IMR-90 (cell line): ENCODE data around the gene CALHM3. TPM values are rescaled to one million over a fixed set of nuclear protein-coding genes. Genes with fewer than 3 reads are reported as not detected.

Experiments used
- ATAC-seq: fragments of 200-7000 bp; cut with Tn5 transposase; 2 replicates; pipeline ENCODE4 v1.9.1; 2020; ENCODE audit warnings: low read depth, mild to moderate bottlenecking, moderate library complexity
- BruUV-seq: library from RNA; stranded (reverse); fragments of 400-500 nt; replicated peaks from 2 replicates; lab custom pipeline; 2021; lab: Mats Ljungman, UMichigan
- CTCF ChIA-PET: fragments of 300-600 bp; formaldehyde crosslinking; extraction: SDS; loops from one replicate; lab custom pipeline; 2021; ENCODE audit warnings: antibody characterized with exemption; lab: Yijun Ruan, JAX
- POLR2A ChIA-PET: fragments of 300-600 bp; sonication (Branson Sonifier 250); formaldehyde crosslinking; loops from one replicate; lab custom pipeline; 2022; ENCODE audit warnings: antibody characterized with exemption; ENCODE audit not compliant: unreplicated experiment; lab: Charles Lee
- DNase-seq: peaks from one replicate; pipeline ENCODE4 v3.0.0; 2013
- H2AFZ ChIP-seq: replicated peaks from 2 replicates; pipeline ENCODE3; 2013; ENCODE audit warnings: low read length, mild to moderate bottlenecking; ENCODE audit not compliant: poor library complexity
- H2AK5ac ChIP-seq: 2 replicates; pipeline ENCODE4 v1.6.1; 2013; ENCODE audit warnings: low read depth, low read length, inconsistent platforms
- H2AK9ac ChIP-seq: replicated peaks from 2 replicates; pipeline ENCODE3; 2013; ENCODE audit warnings: mild to moderate bottlenecking, low read depth, low read length, moderate library complexity; ENCODE audit not compliant: poor library complexity
- H2BK120ac ChIP-seq: 2 replicates; pipeline ENCODE4 v1.6.1; 2013; ENCODE audit warnings: low read depth, low read length, inconsistent platforms
- H2BK15ac ChIP-seq: 3 replicates; pipeline ENCODE4 v1.6.1; 2013; ENCODE audit warnings: low read depth, low read length, inconsistent platforms
- H2BK20ac ChIP-seq: 2 replicates; pipeline ENCODE4 v1.6.1; 2013; ENCODE audit warnings: low read depth, mild to moderate bottlenecking, inconsistent platforms, low read length, moderate library complexity
- H2BK5ac ChIP-seq: 2 replicates; pipeline ENCODE4 v1.6.1; 2013; ENCODE audit warnings: mild to moderate bottlenecking, low read depth, low read length, inconsistent platforms; ENCODE audit not compliant: poor library complexity, severe bottlenecking
- H3K14ac ChIP-seq: replicated peaks from 2 replicates; pipeline ENCODE4 v1.6.1; 2013; ENCODE audit warnings: low read depth, low read length, inconsistent platforms
- H3K18ac ChIP-seq: 2 replicates; pipeline ENCODE4 v1.6.1; 2013; ENCODE audit warnings: low read depth, low read length, control low read depth
- H3K23ac ChIP-seq: 2 replicates; pipeline ENCODE4 v1.6.1; 2013; ENCODE audit warnings: low read depth, low read length, inconsistent platforms
- H3K27ac ChIP-seq: 2 replicates; pipeline ENCODE4 v1.5.1; 2013; ENCODE audit warnings: mild to moderate bottlenecking, control low read depth, low read length; ENCODE audit not compliant: insufficient read depth
- H3K27me3 ChIP-seq: 2 replicates; pipeline ENCODE4 v1.6.1; 2013; ENCODE audit warnings: low read length; ENCODE audit not compliant: control insufficient read depth, insufficient read depth
- H3K36me3 ChIP-seq: 2 replicates; pipeline ENCODE4 v1.6.1; 2013; ENCODE audit warnings: low read length, mixed read lengths; ENCODE audit not compliant: control insufficient read depth, insufficient read depth
- H3K4ac ChIP-seq: 2 replicates; pipeline ENCODE4 v1.6.1; 2013; ENCODE audit warnings: low read depth, low read length, inconsistent platforms
- H3K4me1 ChIP-seq: 2 replicates; pipeline ENCODE4 v1.6.1; 2013; ENCODE audit warnings: low read length, mixed read lengths; ENCODE audit not compliant: control insufficient read depth, insufficient read depth
- H3K4me2 ChIP-seq: 2 replicates; pipeline ENCODE4 v1.6.1; 2013; ENCODE audit warnings: low read depth, mild to moderate bottlenecking, control low read depth, low read length, moderate library complexity
- H3K4me3 ChIP-seq: 2 replicates; pipeline ENCODE4 v1.5.1; 2013; ENCODE audit warnings: low read depth, mild to moderate bottlenecking, control low read depth, low read length, moderate library complexity; ENCODE audit not compliant: insufficient read depth
- H3K56ac ChIP-seq: 2 replicates; pipeline ENCODE4 v1.6.1; 2013; ENCODE audit warnings: low read length, inconsistent platforms; ENCODE audit not compliant: insufficient read depth; ENCODE audit errors: extremely low read depth
- H3K79me1 ChIP-seq, 2 experiments: 2 replicates each; pipeline ENCODE4 v1.6.1; 2013; ENCODE audit warnings: low read length in 2 of 2, inconsistent platforms in 1 of 2, low read depth in 1 of 2
- H3K9ac ChIP-seq: 2 replicates; pipeline ENCODE4 v1.6.1; 2013; ENCODE audit warnings: low read depth, low read length, control low read depth
- H3K9me1 ChIP-seq: 2 replicates; pipeline ENCODE4 v1.6.1; 2013; ENCODE audit warnings: low read length, inconsistent platforms; ENCODE audit not compliant: insufficient read depth
- H3K9me3 ChIP-seq: 2 replicates; pipeline ENCODE4 v1.6.1; 2013; ENCODE audit warnings: low read length; ENCODE audit not compliant: control insufficient read depth, insufficient read depth
- H4K20me1 ChIP-seq: 2 replicates; pipeline ENCODE4 v1.6.1; 2013; ENCODE audit warnings: low read length, inconsistent platforms; ENCODE audit not compliant: insufficient read depth
- H4K5ac ChIP-seq: 2 replicates; pipeline ENCODE4 v1.6.1; 2013; ENCODE audit warnings: mild to moderate bottlenecking, low read depth, low read length, control low read depth
- H4K8ac ChIP-seq, 2 experiments: 2 replicates each; pipeline ENCODE4 v1.6.1; 2013; ENCODE audit warnings: low read depth in 2 of 2, low read length in 2 of 2, control low read depth in 1 of 2, inconsistent platforms in 1 of 2
- H4K91ac ChIP-seq: 2 replicates; pipeline ENCODE4 v1.6.1; 2013; ENCODE audit warnings: low read depth, low read length, inconsistent platforms; ENCODE audit not compliant: insufficient read depth
- ELK1 ChIP-seq: fragments of 150-350 bp; IDR thresholded peaks from 2 replicates; pipeline ENCODE4 v1.6.1; 2016; ENCODE audit warnings: low read depth, mild to moderate bottlenecking, low read length, moderate library complexity, borderline replicate concordance
- FOS ChIP-seq: fragments of 150-350 bp; IDR thresholded peaks from 2 replicates; pipeline ENCODE4 v1.6.1; 2016; ENCODE audit warnings: low read depth, low read length
- MAFK ChIP-seq: IDR thresholded peaks from 2 replicates; pipeline ENCODE4 v1.6.1; 2012; ENCODE audit warnings: low read depth, low read length, improper control_type of control experiment
- MAZ ChIP-seq: IDR thresholded peaks from 2 replicates; pipeline ENCODE4 v1.6.1; 2012; ENCODE audit warnings: low read depth, mild to moderate bottlenecking, low read length, improper control_type of control experiment, moderate library complexity, borderline replicate concordance
- POLR2A ChIP-seq: IDR thresholded peaks from 2 replicates; pipeline ENCODE4 v1.6.1; 2012; ENCODE audit warnings: mild to moderate bottlenecking, low read depth, low read length
- RCOR1 ChIP-seq: IDR thresholded peaks from 2 replicates; pipeline ENCODE4 v1.6.1; 2012; ENCODE audit warnings: mild to moderate bottlenecking, low read length, improper control_type of control experiment; ENCODE audit not compliant: insufficient replicate concordance
- WGBS, 2 experiments: methylation state at CpG; one replicate each; pipeline versions ENCODE4 v1.1.5 to v1.1.7; 2013; ENCODE audit warnings: missing lambda C conversion rate in 2 of 2; ENCODE audit not compliant: insufficient read length in 1 of 2; ENCODE audit errors: extremely low coverage in 2 of 2; 5-methylcytosine and 5-hydroxymethylcytosine counted together
- dilution Hi-C: fragments of 300-500 bp; cut with HindIII; formaldehyde crosslinking; loops from one replicate; pipeline ENCODE4 v1.14.3; 2018; ENCODE audit warnings: low sequenced_read_pairs; ENCODE audit not compliant: unreplicated experiment
- in situ Hi-C: fragments of 300-500 bp; cut with MboI; formaldehyde crosslinking; loops from 3 replicates; pipeline ENCODE4 v1.14.3; 2019; ENCODE audit warnings: low sequenced_read_pairs, inconsistent platforms, mixed read lengths
- intact Hi-C: fragments of 100-400 bp; cut with micrococcal nuclease; formaldehyde crosslinking; loops from 2 replicates; pipeline ENCODE4 v1.10.0; 2022
- polyA plus RNA-seq, 3 experiments: library from polyadenylated mRNA; depleted of rRNA; stranded (reverse); fragments of >200 nt; gene quantifications; 2 replicates each; pipeline ENCODE4 v1.2.3, GENCODE V29; 2012; ENCODE audit warnings: low replicate concordance in 1 of 3
- total RNA-seq: library from RNA; depleted of rRNA; stranded (reverse); fragments of >200 nt; gene quantifications from 2 replicates; pipeline ENCODE4 v1.2.3, GENCODE V29; 2012
- TF ChIP-seq, protein P1 (sequence below): conservative IDR thresholded peaks from 2 replicates; pipeline ENCODE4 v1.5.1; 2012; ENCODE audit warnings: mild to moderate bottlenecking, low read depth, low read length, improper control_type of control experiment

CALHM3 gene
- total and polyA plus RNA-seq, 2 of the 4 experiments (the other 2 are of a cell fraction), result not detected

GRCh38 chr10:103510791-103511752, 32.0 kb upstream of the CALHM3 start:
- Histone ChIP-seq H2BK15ac (no peak overlapping the region), H2BK5ac (no peak overlapping the region), H3K4me3 (no peak overlapping the region), H3K79me1 (no peaks in the 10 kb centered on the region), H3K27ac (no peak overlapping the region), H4K91ac (no peak overlapping the region), H2AK9ac (no peak overlapping the region), H3K18ac (no peak overlapping the region), H3K9ac (no peak overlapping the region), H3K4me1 (peaks cover 4% of the 10 kb centered on the region; the same call in 1 of the 2 replicates), H4K20me1 (peaks cover 14% of the 10 kb centered on the region; the same call in 1 of the 2 replicates), H3K14ac (no peak overlapping the region), H2BK120ac (no peak overlapping the region), H3K4ac (no peak overlapping the region), H3K56ac (no peak overlapping the region), H3K23ac (no peak overlapping the region), H4K5ac (no peak overlapping the region), H3K4me2 (no peak overlapping the region), H3K9me3 (peaks cover 2% of the 10 kb centered on the region; the same call in 1 of the 2 replicates), H3K9me1 (no peaks in the 10 kb centered on the region), H3K36me3 (no peaks in the 10 kb centered on the region), H2AK5ac (no peak overlapping the region), H3K27me3 (peaks cover 70% of the 10 kb centered on the region), H2BK20ac (no peak overlapping the region), H2AFZ (no peak overlapping the region), H4K8ac (no peak overlapping the region)
- intact Hi-C loops, result no loop called here
- in situ Hi-C loops, result no loop called here
- WGBS, 2 experiments, result no CpG with 5 or more reads among the region's 10 CpGs
- no peak for ATAC-seq
- no peak for DNase-seq
- POLR2A ChIA-PET, result no interaction called here
- TF ChIP-seq ELK1, result no peak
- TF ChIP-seq, protein P1, sequence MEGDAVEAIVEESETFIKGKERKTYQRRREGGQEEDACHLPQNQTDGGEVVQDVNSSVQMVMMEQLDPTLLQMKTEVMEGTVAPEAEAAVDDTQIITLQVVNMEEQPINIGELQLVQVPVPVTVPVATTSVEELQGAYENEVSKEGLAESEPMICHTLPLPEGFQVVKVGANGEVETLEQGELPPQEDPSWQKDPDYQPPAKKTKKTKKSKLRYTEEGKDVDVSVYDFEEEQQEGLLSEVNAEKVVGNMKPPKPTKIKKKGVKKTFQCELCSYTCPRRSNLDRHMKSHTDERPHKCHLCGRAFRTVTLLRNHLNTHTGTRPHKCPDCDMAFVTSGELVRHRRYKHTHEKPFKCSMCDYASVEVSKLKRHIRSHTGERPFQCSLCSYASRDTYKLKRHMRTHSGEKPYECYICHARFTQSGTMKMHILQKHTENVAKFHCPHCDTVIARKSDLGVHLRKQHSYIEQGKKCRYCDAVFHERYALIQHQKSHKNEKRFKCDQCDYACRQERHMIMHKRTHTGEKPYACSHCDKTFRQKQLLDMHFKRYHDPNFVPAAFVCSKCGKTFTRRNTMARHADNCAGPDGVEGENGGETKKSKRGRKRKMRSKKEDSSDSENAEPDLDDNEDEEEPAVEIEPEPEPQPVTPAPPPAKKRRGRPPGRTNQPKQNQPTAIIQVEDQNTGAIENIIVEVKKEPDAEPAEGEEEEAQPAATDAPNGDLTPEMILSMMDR, result no peak
- no peak for TF ChIP-seq POLR2A
- no peak for TF ChIP-seq FOS
- no peak for TF ChIP-seq MAFK
- no peak for TF ChIP-seq RCOR1
- no peak for TF ChIP-seq MAZ
- no TSS peak for BruUV-seq
- CTCF ChIA-PET, result no interaction called here
- dilution Hi-C loops, result no loop called here
